Adrenal gland (tissue), 12 donors: Measurements from ENCODE around the gene IFNAR1. TPM values are rescaled to one million over a fixed set of nuclear protein-coding genes. Genes with fewer than 3 reads are reported as not detected.

Experiments
- DNase-seq, 7 donors: peaks; one replicate each; pipeline ENCODE4 v3.0.0-alpha.2; 2019 to 2020
- H3K27ac ChIP-seq, 5 donors: fragments of 200-600 bp; sonication (generic) in 4 of 5; 1 replicate in 3 of 5; 2 replicates in 2 of 5; pipeline versions ENCODE4 v1.5.1 to v1.8.0; 2016 to 2020; ENCODE audit warnings: mild to moderate bottlenecking in 1 of 5
- H3K27me3 ChIP-seq: fragments of 200-600 bp; 2 replicates; pipeline ENCODE4 v1.8.0; 2021
- H3K36me3 ChIP-seq, 2 donors: fragments of 200-600 bp; replicated peaks in 1 of 2; 1 replicate in 1 of 2; 2 replicates in 1 of 2; pipeline versions ENCODE4 v1.5.1 to v1.8.0; 2018 to 2022
- H3K4me1 ChIP-seq, 2 donors: fragments of 200-600 bp; replicated peaks in 1 of 2; 1 replicate in 1 of 2; 2 replicates in 1 of 2; pipeline versions ENCODE4 v1.5.1 to v1.8.0; 2018 to 2021
- H3K4me3 ChIP-seq, 4 donors: fragments of 200-600 bp; sonication (generic) in 3 of 4; one replicate each; pipeline ENCODE4 v1.5.1; 2016 to 2018
- H3K9me3 ChIP-seq, 3 donors: fragments of 200-600 bp; sonication (generic) in 1 of 3; replicated peaks in 1 of 3; 1 replicate in 2 of 3; 2 replicates in 1 of 3; pipeline versions ENCODE4 v1.5.1 to v1.8.0; 2016 to 2021
- POLR2A ChIP-seq, 2 donors: fragments of 450-650 bp; IDR thresholded peaks; one replicate each; pipeline ENCODE4 v1.6.1; 2017; ENCODE audit warnings: antibody characterized with exemption in 2 of 2, mild to moderate bottlenecking in 2 of 2, moderate library complexity in 1 of 2
- WGBS, 4 donors: extraction: QIAGEN DNeasy Blood & Tissue Kit in 2 of 4; methylation state at CpG; one replicate each; pipeline versions ENCODE4 v1.1.5 to v1.1.7; 2013 to 2017; 5-methylcytosine and 5-hydroxymethylcytosine counted together
- intact Hi-C, 2 donors: fragments of 100-400 bp; cut with DNase I; formaldehyde crosslinking; loops; one replicate each; pipeline versions ENCODE4 v1.14.1 to v1.15.0; 2022 to 2023
- polyA plus RNA-seq, 3 donors: library from polyadenylated mRNA; stranded (reverse); fragments of 200-250 nt in 2 of 3; fragments of 350-450 nt in 1 of 3; fragmentation: Illumina TruSeq in 1 of 3; extraction: RNeasy Lipid Tissue Mini Kit (QIAGEN cat#74804) in 1 of 3; gene quantifications; one replicate each; pipeline ENCODE4 v1.2.3, GENCODE V29; 2013 to 2014
- total RNA-seq, 9 donors: library from RNA; depleted of rRNA in 4 of 9; stranded (reverse); fragments of >200 nt in 4 of 9; fragments of 120-200 nt in 1 of 9; fragmentation: NEBNext Ultra II Directional in 1 of 9; extraction: Animal tissue kit (Norgen Biotek cat#: 25700) in 1 of 9; gene quantifications; one replicate each; pipeline versions ENCODE4 v1.1.0 to v1.2.4, GENCODE V29; 2013 to 2023
- TF ChIP-seq, protein P1 (sequence below), 6 experiments: fragments of 450-650 bp in 4 of 6; fragments of 200-600 bp in 2 of 6; sonication (generic) in 1 of 6; IDR thresholded peaks; 1 replicate in 5 of 6; 2 replicates in 1 of 6; pipeline versions ENCODE4 v1.5.1 to v1.8.0; 2016 to 2021; ENCODE audit warnings: antibody characterized with exemption in 6 of 6, mild to moderate bottlenecking in 2 of 6, moderate library complexity in 1 of 6
- donor health status: healthy with polysubstance abuse.
- donor health status: Bipolar disorder and iron deficiency.
- donor health status: DM: yes; HTN: yes; CAD: no.
- donor health status: DM: no; HTN: no; CAD: no.
- donor health status: DM: no; HTN: no; CAD: no.
- donor health status: DM: yes; HTN: yes; CAD: no.

IFNAR1 gene
- total and polyA plus RNA-seq, 12 donors: 7.3 to 71.2 (median 32.8) TPM

DNA sequence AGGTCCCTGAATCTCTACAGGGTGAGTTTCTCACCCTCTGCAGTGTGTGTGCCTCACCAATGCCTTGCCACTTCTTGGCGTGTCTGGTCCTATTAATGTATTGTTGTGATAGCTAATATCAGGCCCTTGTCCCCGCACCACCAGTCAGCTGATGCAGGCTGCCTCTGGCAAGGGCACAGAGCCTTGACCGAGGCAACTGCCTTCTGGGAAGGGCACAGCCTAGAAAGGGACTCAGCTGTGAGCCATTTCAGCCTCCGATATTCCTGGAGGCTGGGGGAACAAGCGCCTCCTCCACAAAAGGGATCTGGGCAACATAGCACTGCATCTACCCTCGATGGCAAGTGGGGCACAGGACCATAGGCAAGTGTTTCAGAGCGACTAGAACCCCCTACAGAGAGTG is 31.6 kb upstream of the IFNAR1 start:
- DNase-seq: no peak
- Histone ChIP-seq H3K36me3 (peaks cover 0 to 34% of the 10 kb centered on the region in 2 donors), H3K4me3 (no peak overlapping the region), H3K27me3 (no peaks in the 10 kb centered on the region), H3K9me3 (no peaks in the 10 kb centered on the region), H3K4me1 (no peaks in the 10 kb centered on the region), H3K27ac (no peak overlapping the region)
- TF ChIP-seq, protein P1, sequence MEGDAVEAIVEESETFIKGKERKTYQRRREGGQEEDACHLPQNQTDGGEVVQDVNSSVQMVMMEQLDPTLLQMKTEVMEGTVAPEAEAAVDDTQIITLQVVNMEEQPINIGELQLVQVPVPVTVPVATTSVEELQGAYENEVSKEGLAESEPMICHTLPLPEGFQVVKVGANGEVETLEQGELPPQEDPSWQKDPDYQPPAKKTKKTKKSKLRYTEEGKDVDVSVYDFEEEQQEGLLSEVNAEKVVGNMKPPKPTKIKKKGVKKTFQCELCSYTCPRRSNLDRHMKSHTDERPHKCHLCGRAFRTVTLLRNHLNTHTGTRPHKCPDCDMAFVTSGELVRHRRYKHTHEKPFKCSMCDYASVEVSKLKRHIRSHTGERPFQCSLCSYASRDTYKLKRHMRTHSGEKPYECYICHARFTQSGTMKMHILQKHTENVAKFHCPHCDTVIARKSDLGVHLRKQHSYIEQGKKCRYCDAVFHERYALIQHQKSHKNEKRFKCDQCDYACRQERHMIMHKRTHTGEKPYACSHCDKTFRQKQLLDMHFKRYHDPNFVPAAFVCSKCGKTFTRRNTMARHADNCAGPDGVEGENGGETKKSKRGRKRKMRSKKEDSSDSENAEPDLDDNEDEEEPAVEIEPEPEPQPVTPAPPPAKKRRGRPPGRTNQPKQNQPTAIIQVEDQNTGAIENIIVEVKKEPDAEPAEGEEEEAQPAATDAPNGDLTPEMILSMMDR (IDR thresholded peaks at IDR 0.05): no peak
- 76 to 82% (median 79%) methylated on average over 2 to 7 of the region's 7 CpGs for WGBS, 4 donors
- intact Hi-C loops: no loop called here

DNA sequence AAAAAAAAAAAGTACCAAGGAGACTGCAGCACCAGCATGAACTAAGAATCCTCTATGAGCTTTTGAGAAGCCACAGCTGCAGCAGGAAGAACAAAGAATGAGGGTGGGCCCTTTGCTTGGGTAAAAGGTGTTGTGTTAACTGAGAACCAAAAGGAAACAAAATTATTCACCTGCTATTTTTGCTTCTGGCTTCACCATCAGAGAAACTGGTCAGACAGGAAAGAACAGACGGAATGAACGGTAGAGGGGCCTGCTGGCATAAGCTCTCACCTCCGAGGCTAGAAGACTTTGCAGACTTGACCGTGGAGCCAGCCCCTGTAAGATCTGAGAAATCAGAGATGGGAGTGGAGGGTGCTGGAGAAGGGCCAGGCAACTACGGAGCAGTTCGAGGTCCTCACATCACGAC is 31.0 kb upstream of the IFNAR1 start:
- WGBS, 4 donors: 70 to 80% (median 77%) methylated on average over 7 of the region's 7 CpGs
- Histone ChIP-seq H3K9me3 (no peaks in the 10 kb centered on the region), H3K27me3 (no peaks in the 10 kb centered on the region), H3K4me3 (no peak overlapping the region), H3K36me3 (peaks cover 0 to 34% of the 10 kb centered on the region in 2 donors), H3K4me1 (peaks cover 0 to 2% of the 10 kb centered on the region in 2 donors), H3K27ac (no peak overlapping the region)
- TF ChIP-seq, protein P1 (IDR thresholded peaks at IDR 0.05): no peak
- no peak for TF ChIP-seq POLR2A (IDR thresholded peaks at IDR 0.05)
- no peak for DNase-seq
- intact Hi-C loops: no loop called here

DNA sequence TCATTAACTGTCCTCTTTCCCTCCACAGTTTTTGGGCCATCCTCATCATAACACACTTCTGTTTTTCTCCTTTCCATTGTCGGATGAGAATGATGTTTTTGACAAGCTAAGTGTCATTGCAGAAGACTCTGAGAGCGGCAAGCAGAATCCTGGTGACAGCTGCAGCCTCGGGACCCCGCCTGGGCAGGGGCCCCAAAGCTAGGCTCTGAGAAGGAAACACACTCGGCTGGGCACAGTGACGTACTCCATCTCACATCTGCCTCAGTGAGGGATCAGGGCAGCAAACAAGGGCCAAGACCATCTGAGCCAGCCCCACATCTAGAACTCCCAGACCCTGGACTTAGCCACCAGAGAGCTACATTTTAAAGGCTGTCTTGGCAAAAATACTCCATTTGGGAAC is 28.6 kb upstream of the IFNAR1 start:
- WGBS, 4 donors: 90 to 96% (median 93%) methylated on average over 5 to 6 of the region's 6 CpGs
- no peaks in the 10 kb centered on the region for H3K27me3 ChIP-seq
- DNase-seq: no peak
- no peak overlapping the region for H3K27ac ChIP-seq
- TF ChIP-seq, protein P1 (IDR thresholded peaks at IDR 0.05): no peak
- TF ChIP-seq POLR2A (IDR thresholded peaks at IDR 0.05): no peak
- peaks cover 0 to 23% of the 10 kb centered on the region in 2 donors for H3K36me3 ChIP-seq
- H3K9me3 ChIP-seq: no peaks in the 10 kb centered on the region
- intact Hi-C loops: no loop called here
- H3K4me1 ChIP-seq: peaks cover 4 to 24% of the 10 kb centered on the region in 2 donors
- no peak overlapping the region for H3K4me3 ChIP-seq

DNA sequence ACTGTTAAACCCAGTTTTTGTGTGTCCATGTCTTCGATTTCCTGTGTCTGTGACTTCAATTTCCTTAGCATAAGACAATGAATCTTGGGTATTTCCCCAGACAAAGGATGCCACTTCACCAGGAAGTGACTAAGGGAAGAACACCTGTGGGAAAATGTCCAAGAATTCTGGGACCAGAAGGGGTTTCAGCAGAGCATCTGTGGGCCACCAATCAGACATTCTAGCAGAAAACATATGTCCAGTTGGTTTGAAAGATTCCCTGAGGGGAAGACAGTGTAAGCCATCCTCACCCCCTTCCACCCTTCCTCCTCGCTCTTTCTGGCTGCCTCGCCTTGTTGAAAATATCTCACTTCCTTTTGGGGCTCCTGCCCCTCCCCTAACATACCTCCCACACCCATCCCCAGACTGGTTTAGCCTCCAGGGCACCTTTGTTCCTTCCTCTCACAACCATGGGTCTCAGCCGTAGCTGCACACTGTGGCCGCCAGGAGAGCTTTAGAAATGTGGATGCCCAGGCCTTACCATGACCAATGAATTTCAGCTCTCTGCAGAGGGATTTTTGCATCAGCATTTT is 25.5 kb upstream of the IFNAR1 start:
- Histone ChIP-seq H3K4me3 (no peak overlapping the region), H3K27me3 (no peaks in the 10 kb centered on the region), H3K9me3 (no peaks in the 10 kb centered on the region), H3K27ac (peak overlapping the region in 2 of 5 donors; percentile 7 to 64), H3K4me1 (peaks cover 14 to 39% of the 10 kb centered on the region in 2 donors), H3K36me3 (peaks cover 0 to 8% of the 10 kb centered on the region in 2 donors)
- intact Hi-C loops: no loop called here
- DNase-seq: no peak
- WGBS, 4 donors: 68 to 87% (median 79%) methylated on average over 5 of the region's 5 CpGs
- TF ChIP-seq, protein P1 (IDR thresholded peaks at IDR 0.05): peak in 1 of 6 experiments; percentile 12
- no peak for TF ChIP-seq POLR2A (IDR thresholded peaks at IDR 0.05)
